IMR-90 (cell line): ENCODE measurements around the gene ARNT2. TPM values are rescaled to one million over a fixed set of nuclear protein-coding genes. Genes with fewer than 3 reads are reported as not detected.
A peak's percentile ranks its signal among the peaks of the same experiment; 100 is the strongest.

Experiments used
- ATAC-seq: fragments of 200-7000 bp; cut with Tn5 transposase; 2 replicates; pipeline ENCODE4 v1.9.1; 2020; ENCODE audit warnings: low read depth, mild to moderate bottlenecking, moderate library complexity
- BruUV-seq: library from RNA; stranded (reverse); fragments of 400-500 nt; replicated peaks from 2 replicates; lab custom pipeline; 2021; lab: Mats Ljungman, UMichigan
- CTCF ChIA-PET: fragments of 300-600 bp; formaldehyde crosslinking; extraction: SDS; loops from one replicate; lab custom pipeline; 2021; ENCODE audit warnings: antibody characterized with exemption; lab: Yijun Ruan, JAX
- POLR2A ChIA-PET: fragments of 300-600 bp; sonication (Branson Sonifier 250); formaldehyde crosslinking; loops from one replicate; lab custom pipeline; 2022; ENCODE audit warnings: antibody characterized with exemption; ENCODE audit not compliant: unreplicated experiment; lab: Charles Lee
- DNase-seq: peaks from one replicate; pipeline ENCODE4 v3.0.0; 2013
- H2AFZ ChIP-seq: replicated peaks from 2 replicates; pipeline ENCODE3; 2013; ENCODE audit warnings: low read length, mild to moderate bottlenecking; ENCODE audit not compliant: poor library complexity
- H2AK5ac ChIP-seq: 2 replicates; pipeline ENCODE4 v1.6.1; 2013; ENCODE audit warnings: low read depth, low read length, inconsistent platforms
- H2AK9ac ChIP-seq: replicated peaks from 2 replicates; pipeline ENCODE3; 2013; ENCODE audit warnings: mild to moderate bottlenecking, low read depth, low read length, moderate library complexity; ENCODE audit not compliant: poor library complexity
- H2BK120ac ChIP-seq: 2 replicates; pipeline ENCODE4 v1.6.1; 2013; ENCODE audit warnings: low read depth, low read length, inconsistent platforms
- H2BK15ac ChIP-seq: 3 replicates; pipeline ENCODE4 v1.6.1; 2013; ENCODE audit warnings: low read depth, low read length, inconsistent platforms
- H2BK20ac ChIP-seq: 2 replicates; pipeline ENCODE4 v1.6.1; 2013; ENCODE audit warnings: low read depth, mild to moderate bottlenecking, inconsistent platforms, low read length, moderate library complexity
- H2BK5ac ChIP-seq: 2 replicates; pipeline ENCODE4 v1.6.1; 2013; ENCODE audit warnings: mild to moderate bottlenecking, low read depth, low read length, inconsistent platforms; ENCODE audit not compliant: poor library complexity, severe bottlenecking
- H3K14ac ChIP-seq: replicated peaks from 2 replicates; pipeline ENCODE4 v1.6.1; 2013; ENCODE audit warnings: low read depth, low read length, inconsistent platforms
- H3K18ac ChIP-seq: 2 replicates; pipeline ENCODE4 v1.6.1; 2013; ENCODE audit warnings: low read depth, low read length, control low read depth
- H3K23ac ChIP-seq: 2 replicates; pipeline ENCODE4 v1.6.1; 2013; ENCODE audit warnings: low read depth, low read length, inconsistent platforms
- H3K27ac ChIP-seq: 2 replicates; pipeline ENCODE4 v1.5.1; 2013; ENCODE audit warnings: mild to moderate bottlenecking, control low read depth, low read length; ENCODE audit not compliant: insufficient read depth
- H3K27me3 ChIP-seq: 2 replicates; pipeline ENCODE4 v1.6.1; 2013; ENCODE audit warnings: low read length; ENCODE audit not compliant: control insufficient read depth, insufficient read depth
- H3K36me3 ChIP-seq: 2 replicates; pipeline ENCODE4 v1.6.1; 2013; ENCODE audit warnings: low read length, mixed read lengths; ENCODE audit not compliant: control insufficient read depth, insufficient read depth
- H3K4ac ChIP-seq: 2 replicates; pipeline ENCODE4 v1.6.1; 2013; ENCODE audit warnings: low read depth, low read length, inconsistent platforms
- H3K4me1 ChIP-seq: 2 replicates; pipeline ENCODE4 v1.6.1; 2013; ENCODE audit warnings: low read length, mixed read lengths; ENCODE audit not compliant: control insufficient read depth, insufficient read depth
- H3K4me2 ChIP-seq: 2 replicates; pipeline ENCODE4 v1.6.1; 2013; ENCODE audit warnings: low read depth, mild to moderate bottlenecking, control low read depth, low read length, moderate library complexity
- H3K4me3 ChIP-seq: 2 replicates; pipeline ENCODE4 v1.5.1; 2013; ENCODE audit warnings: low read depth, mild to moderate bottlenecking, control low read depth, low read length, moderate library complexity; ENCODE audit not compliant: insufficient read depth
- H3K56ac ChIP-seq: 2 replicates; pipeline ENCODE4 v1.6.1; 2013; ENCODE audit warnings: low read length, inconsistent platforms; ENCODE audit not compliant: insufficient read depth; ENCODE audit errors: extremely low read depth
- H3K79me1 ChIP-seq, 2 experiments: 2 replicates each; pipeline ENCODE4 v1.6.1; 2013; ENCODE audit warnings: low read length in 2 of 2, inconsistent platforms in 1 of 2, low read depth in 1 of 2
- H3K9ac ChIP-seq: 2 replicates; pipeline ENCODE4 v1.6.1; 2013; ENCODE audit warnings: low read depth, low read length, control low read depth
- H3K9me1 ChIP-seq: 2 replicates; pipeline ENCODE4 v1.6.1; 2013; ENCODE audit warnings: low read length, inconsistent platforms; ENCODE audit not compliant: insufficient read depth
- H3K9me3 ChIP-seq: 2 replicates; pipeline ENCODE4 v1.6.1; 2013; ENCODE audit warnings: low read length; ENCODE audit not compliant: control insufficient read depth, insufficient read depth
- H4K20me1 ChIP-seq: 2 replicates; pipeline ENCODE4 v1.6.1; 2013; ENCODE audit warnings: low read length, inconsistent platforms; ENCODE audit not compliant: insufficient read depth
- H4K5ac ChIP-seq: 2 replicates; pipeline ENCODE4 v1.6.1; 2013; ENCODE audit warnings: mild to moderate bottlenecking, low read depth, low read length, control low read depth
- H4K8ac ChIP-seq, 2 experiments: 2 replicates each; pipeline ENCODE4 v1.6.1; 2013; ENCODE audit warnings: low read depth in 2 of 2, low read length in 2 of 2, control low read depth in 1 of 2, inconsistent platforms in 1 of 2
- H4K91ac ChIP-seq: 2 replicates; pipeline ENCODE4 v1.6.1; 2013; ENCODE audit warnings: low read depth, low read length, inconsistent platforms; ENCODE audit not compliant: insufficient read depth
- BHLHE40 ChIP-seq: fragments of 150-350 bp; IDR thresholded peaks from 2 replicates; pipeline ENCODE4 v1.6.1; 2016; ENCODE audit warnings: mild to moderate bottlenecking, low read depth, low read length
- CHD1 ChIP-seq: IDR thresholded peaks from 2 replicates; pipeline ENCODE4 v1.6.1; 2012; ENCODE audit warnings: low read depth, low read length, improper control_type of control experiment
- FOS ChIP-seq: fragments of 150-350 bp; IDR thresholded peaks from 2 replicates; pipeline ENCODE4 v1.6.1; 2016; ENCODE audit warnings: low read depth, low read length
- MXI1 ChIP-seq: IDR thresholded peaks from 2 replicates; pipeline ENCODE4 v1.6.1; 2012; ENCODE audit warnings: low read depth, mild to moderate bottlenecking, low read length, moderate library complexity, borderline replicate concordance
- NFE2L2 ChIP-seq: fragments of 150-350 bp; IDR thresholded peaks from 2 replicates; pipeline ENCODE4 v1.6.1; 2016; ENCODE audit warnings: low read depth, mild to moderate bottlenecking, low read length
- POLR2A ChIP-seq: IDR thresholded peaks from 2 replicates; pipeline ENCODE4 v1.6.1; 2012; ENCODE audit warnings: mild to moderate bottlenecking, low read depth, low read length
- RAD21 ChIP-seq: IDR thresholded peaks from 2 replicates; pipeline ENCODE4 v1.6.1; 2012; ENCODE audit warnings: low read length, improper control_type of control experiment
- RCOR1 ChIP-seq: IDR thresholded peaks from 2 replicates; pipeline ENCODE4 v1.6.1; 2012; ENCODE audit warnings: mild to moderate bottlenecking, low read length, improper control_type of control experiment; ENCODE audit not compliant: insufficient replicate concordance
- RFX5 ChIP-seq: IDR thresholded peaks from 2 replicates; pipeline ENCODE4 v1.8.0; 2012; ENCODE audit warnings: low read depth, mild to moderate bottlenecking, low read length, moderate library complexity
- WGBS, 2 experiments: methylation state at CpG; one replicate each; pipeline versions ENCODE4 v1.1.5 to v1.1.7; 2013; ENCODE audit warnings: missing lambda C conversion rate in 2 of 2; ENCODE audit not compliant: insufficient read length in 1 of 2; ENCODE audit errors: extremely low coverage in 2 of 2; 5-methylcytosine and 5-hydroxymethylcytosine counted together
- dilution Hi-C: fragments of 300-500 bp; cut with HindIII; formaldehyde crosslinking; loops from one replicate; pipeline ENCODE4 v1.14.3; 2018; ENCODE audit warnings: low sequenced_read_pairs; ENCODE audit not compliant: unreplicated experiment
- in situ Hi-C: fragments of 300-500 bp; cut with MboI; formaldehyde crosslinking; loops from 3 replicates; pipeline ENCODE4 v1.14.3; 2019; ENCODE audit warnings: low sequenced_read_pairs, inconsistent platforms, mixed read lengths
- intact Hi-C: fragments of 100-400 bp; cut with micrococcal nuclease; formaldehyde crosslinking; loops from 2 replicates; pipeline ENCODE4 v1.10.0; 2022
- polyA plus RNA-seq, 3 experiments: library from polyadenylated mRNA; depleted of rRNA; stranded (reverse); fragments of >200 nt; gene quantifications; 2 replicates each; pipeline ENCODE4 v1.2.3, GENCODE V29; 2012; ENCODE audit warnings: low replicate concordance in 1 of 3
- total RNA-seq: library from RNA; depleted of rRNA; stranded (reverse); fragments of >200 nt; gene quantifications from 2 replicates; pipeline ENCODE4 v1.2.3, GENCODE V29; 2012
- TF ChIP-seq, protein P1 (sequence below): fragments of 150-350 bp; IDR thresholded peaks from 2 replicates; pipeline ENCODE4 v1.6.1; 2017; ENCODE audit warnings: mild to moderate bottlenecking, antibody characterized with exemption, low read length, low read depth
- TF ChIP-seq, protein P2 (sequence below): fragments of 150-350 bp; IDR thresholded peaks from 2 replicates; pipeline ENCODE4 v1.6.1; 2016; ENCODE audit warnings: low read depth, mild to moderate bottlenecking, low read length, moderate library complexity, borderline replicate concordance
- TF ChIP-seq, protein P3 (sequence below): conservative IDR thresholded peaks from 2 replicates; pipeline ENCODE4 v1.5.1; 2012; ENCODE audit warnings: mild to moderate bottlenecking, low read depth, low read length, improper control_type of control experiment

The ARNT2 gene
- total and polyA plus RNA-seq, 2 of the 4 experiments (the other 2 are of a cell fraction) = 18.2 to 19.0 TPM

DNA sequence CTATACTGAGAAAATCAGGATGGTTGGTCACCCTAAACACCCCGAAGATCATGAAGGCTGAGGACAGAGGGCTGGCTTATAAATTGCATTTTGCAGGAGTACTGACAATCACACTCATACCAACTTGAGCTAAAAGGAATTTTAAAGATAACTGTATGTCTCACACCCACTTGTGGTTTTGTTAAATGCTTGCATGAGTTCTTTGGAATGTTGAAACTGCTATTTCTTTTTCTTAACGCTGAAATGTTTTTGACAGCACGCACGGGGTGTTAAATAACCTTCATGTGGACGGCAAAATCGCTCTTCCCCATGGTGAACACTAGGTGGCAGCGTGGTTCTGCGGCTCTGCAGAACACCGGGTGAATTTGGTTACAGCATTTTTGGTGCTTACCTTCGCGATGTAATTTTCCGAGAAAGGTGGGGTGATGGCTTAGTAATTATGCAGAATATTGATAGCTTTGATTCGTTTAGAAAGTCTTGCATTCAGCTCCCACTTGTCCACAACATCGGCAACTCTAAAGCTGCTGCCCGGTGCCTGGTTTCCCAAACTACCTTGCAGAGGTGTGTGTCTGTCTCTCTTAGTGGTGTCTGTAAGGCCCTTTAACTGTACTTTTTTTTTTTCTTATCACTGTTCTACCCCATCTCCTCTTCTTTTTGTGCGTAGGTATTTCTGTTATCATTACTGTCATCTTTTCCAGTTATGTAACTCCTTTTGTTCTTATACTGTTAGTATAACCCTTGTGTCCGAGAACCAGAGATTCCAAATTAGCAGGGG lies 51.7 kb downstream of the ARNT2 start:
- H3K9me1 ChIP-seq = peaks cover 14% of the 10 kb centered on the region
- H2BK5ac ChIP-seq = peak overlapping the region; percentile 93
- H3K27ac ChIP-seq = peak overlapping the region; percentile 79; the same call in 1 of the 2 replicates
- peak overlapping the region; percentile 54 for H3K4me2 ChIP-seq
- ChIA-PET POLR2A (interaction anchor here (1.0 kb wide), 1 partner anchor 321 kb away, joined by 3 read pairs; no protein-coding TSS in a partner anchor), CTCF (interaction anchor here (0.6 to 3.6 kb wide), 20 partner anchors 10 to 514 kb away, joined by 3 to 25 read pairs (median 3); partner anchors contain the start of gene CEMIP)
- DNase-seq (peak; percentile 97), ATAC-seq (peak; percentile 79)
- peak overlapping the region; percentile 99 for H4K91ac ChIP-seq
- H2BK15ac ChIP-seq = peak overlapping the region; percentile 72; the same call in 2 of the 3 replicates
- peak overlapping the region; percentile 78; the same call in 1 of the 2 replicates for H3K56ac ChIP-seq
- peaks cover 2% of the 10 kb centered on the region; the same call in 1 of the 2 replicates for H3K36me3 ChIP-seq
- H3K9ac ChIP-seq = peak overlapping the region; percentile 26
- H4K8ac ChIP-seq = peak overlapping the region; percentile 95 to 97; a peak in 3 of 4 replicates
- H2BK120ac ChIP-seq = peak overlapping the region; percentile 99
- H3K4me1 ChIP-seq = peaks cover 20% of the 10 kb centered on the region
- peak overlapping the region; percentile 100 for H3K18ac ChIP-seq
- H4K20me1 ChIP-seq = no peaks in the 10 kb centered on the region
- intact Hi-C loops = loop anchor here (1.0 to 5.0 kb wide), 8 partner anchors 37 to 515 kb away; partner anchors contain the start of gene CEMIP
- H3K27me3 ChIP-seq = no peaks in the 10 kb centered on the region
- H3K14ac ChIP-seq = peak overlapping the region; percentile 95
- H3K9me3 ChIP-seq = no peaks in the 10 kb centered on the region
- H3K79me1 ChIP-seq = peaks cover 5 to 16% of the 10 kb centered on the region in 2 experiments; a peak in 2 of 4 replicates
- peak overlapping the region; percentile 20 for H2AK9ac ChIP-seq
- no peak overlapping the region for H3K4me3 ChIP-seq
- WGBS, 2 experiments = 0% methylated on average over 4 of the region's 17 CpGs; no CpG with 5 or more reads in 1 of the 2 experiments
- peak overlapping the region; percentile 98; the same call in 1 of the 2 replicates for H2AK5ac ChIP-seq
- peak overlapping the region; percentile 99 for H2BK20ac ChIP-seq
- in situ Hi-C loops = loop anchor here (5.0 kb wide), 3 partner anchors 111 to 511 kb away; partner anchors contain the start of gene CEMIP
- BruUV-seq = no TSS peak
- dilution Hi-C loops = no loop called here
- H3K4ac ChIP-seq = peak overlapping the region; percentile 99
- peak overlapping the region; percentile 35 for H2AFZ ChIP-seq
- H4K5ac ChIP-seq = peak overlapping the region; percentile 99
- H3K23ac ChIP-seq = peak overlapping the region; percentile 66; the same call in 1 of the 2 replicates
- TF ChIP-seq CHD1 (no peak; the same call in 1 of the 2 replicates), MXI1 (peak; percentile 89; the same call in 1 of the 2 replicates), FOS (0 out of 2 replicates have a peak, but pooled peaks have one; percentile 19), BHLHE40 (peak; percentile 98), RCOR1 (no peak), NFE2L2 (0 out of 2 replicates have a peak, but pooled peaks have one; percentile 13), RFX5 (no peak), RAD21 (peak; percentile 100), POLR2A (peak; percentile 46; the same call in 1 of the 2 replicates)
- TF ChIP-seq, protein P1, sequence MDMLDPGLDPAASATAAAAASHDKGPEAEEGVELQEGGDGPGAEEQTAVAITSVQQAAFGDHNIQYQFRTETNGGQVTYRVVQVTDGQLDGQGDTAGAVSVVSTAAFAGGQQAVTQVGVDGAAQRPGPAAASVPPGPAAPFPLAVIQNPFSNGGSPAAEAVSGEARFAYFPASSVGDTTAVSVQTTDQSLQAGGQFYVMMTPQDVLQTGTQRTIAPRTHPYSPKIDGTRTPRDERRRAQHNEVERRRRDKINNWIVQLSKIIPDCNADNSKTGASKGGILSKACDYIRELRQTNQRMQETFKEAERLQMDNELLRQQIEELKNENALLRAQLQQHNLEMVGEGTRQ = 0 out of 2 replicates have a peak, but pooled peaks have one; percentile 10
- TF ChIP-seq, protein P2, sequence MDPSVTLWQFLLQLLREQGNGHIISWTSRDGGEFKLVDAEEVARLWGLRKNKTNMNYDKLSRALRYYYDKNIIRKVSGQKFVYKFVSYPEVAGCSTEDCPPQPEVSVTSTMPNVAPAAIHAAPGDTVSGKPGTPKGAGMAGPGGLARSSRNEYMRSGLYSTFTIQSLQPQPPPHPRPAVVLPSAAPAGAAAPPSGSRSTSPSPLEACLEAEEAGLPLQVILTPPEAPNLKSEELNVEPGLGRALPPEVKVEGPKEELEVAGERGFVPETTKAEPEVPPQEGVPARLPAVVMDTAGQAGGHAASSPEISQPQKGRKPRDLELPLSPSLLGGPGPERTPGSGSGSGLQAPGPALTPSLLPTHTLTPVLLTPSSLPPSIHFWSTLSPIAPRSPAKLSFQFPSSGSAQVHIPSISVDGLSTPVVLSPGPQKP = no peak
- TF ChIP-seq, protein P3, sequence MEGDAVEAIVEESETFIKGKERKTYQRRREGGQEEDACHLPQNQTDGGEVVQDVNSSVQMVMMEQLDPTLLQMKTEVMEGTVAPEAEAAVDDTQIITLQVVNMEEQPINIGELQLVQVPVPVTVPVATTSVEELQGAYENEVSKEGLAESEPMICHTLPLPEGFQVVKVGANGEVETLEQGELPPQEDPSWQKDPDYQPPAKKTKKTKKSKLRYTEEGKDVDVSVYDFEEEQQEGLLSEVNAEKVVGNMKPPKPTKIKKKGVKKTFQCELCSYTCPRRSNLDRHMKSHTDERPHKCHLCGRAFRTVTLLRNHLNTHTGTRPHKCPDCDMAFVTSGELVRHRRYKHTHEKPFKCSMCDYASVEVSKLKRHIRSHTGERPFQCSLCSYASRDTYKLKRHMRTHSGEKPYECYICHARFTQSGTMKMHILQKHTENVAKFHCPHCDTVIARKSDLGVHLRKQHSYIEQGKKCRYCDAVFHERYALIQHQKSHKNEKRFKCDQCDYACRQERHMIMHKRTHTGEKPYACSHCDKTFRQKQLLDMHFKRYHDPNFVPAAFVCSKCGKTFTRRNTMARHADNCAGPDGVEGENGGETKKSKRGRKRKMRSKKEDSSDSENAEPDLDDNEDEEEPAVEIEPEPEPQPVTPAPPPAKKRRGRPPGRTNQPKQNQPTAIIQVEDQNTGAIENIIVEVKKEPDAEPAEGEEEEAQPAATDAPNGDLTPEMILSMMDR = peak; percentile 99
